GM12801 (cell line): ENCODE data around the gene CORO2B.

Experiments used
- CTCF ChIP-seq: IDR thresholded peaks from one replicate; pipeline ENCODE4 v1.5.1; 2011; ENCODE audit warnings: control low read depth; ENCODE audit not compliant: insufficient read length; ENCODE audit errors: extremely low read depth

The CORO2B gene

GRCh38 chr15:68561901-68562300, 16.9 kb upstream of the CORO2B start:
- TF ChIP-seq CTCF: no peak

- TF ChIP-seq CTCF: no peak
Observed at GRCh38 chr15:68564173-68564572, 14.6 kb upstream of the CORO2B start.

GRCh38 chr15:68565234-68565633, 13.6 kb upstream of the CORO2B start:
- no peak for TF ChIP-seq CTCF

- TF ChIP-seq CTCF: no peak
Observed at GRCh38 chr15:68565726-68566125, 13.1 kb upstream of the CORO2B start.

- TF ChIP-seq CTCF: no peak
Observed at GRCh38 chr15:68566377-68566954, 12.3 kb upstream of the CORO2B start.

- no peak for TF ChIP-seq CTCF
Observed at GRCh38 chr15:68567345-68567744, 11.4 kb upstream of the CORO2B start.

- no peak for TF ChIP-seq CTCF
Observed at GRCh38 chr15:68570974-68571373, 7.8 kb upstream of the CORO2B start.
